ENCODE data around the gene SEMA3C. TPM values are rescaled to one million over a fixed set of nuclear protein-coding genes. Genes with fewer than 3 reads are reported as not detected.

The SEMA3C gene
- total RNA-seq, 2 donors from 2014 or later, result 36.3 to 89.3 TPM

DNA sequence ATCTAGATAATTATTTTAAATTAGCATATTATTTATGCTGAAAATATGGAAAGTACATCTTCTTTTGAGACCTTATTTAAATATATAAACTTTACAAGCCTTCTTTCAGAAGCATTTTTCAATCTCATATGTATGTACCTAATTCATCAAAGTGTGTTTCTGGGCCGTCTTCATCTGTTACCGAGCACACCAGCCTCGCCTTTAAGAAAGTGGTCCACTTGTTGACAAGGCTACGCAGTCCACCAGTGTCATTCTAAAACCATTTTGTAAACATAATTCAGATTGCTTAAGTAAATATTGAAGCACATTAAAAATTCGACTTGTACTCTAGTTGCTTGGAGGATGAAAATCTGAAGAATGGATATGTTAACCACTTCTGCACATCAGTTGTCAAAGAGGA lies 116.3 kb downstream of the SEMA3C start:
- DNase-seq (ENCODE audit: low spot score), result no peak
- intact Hi-C loops (cut with DNase I), result no loop called here

DNA sequence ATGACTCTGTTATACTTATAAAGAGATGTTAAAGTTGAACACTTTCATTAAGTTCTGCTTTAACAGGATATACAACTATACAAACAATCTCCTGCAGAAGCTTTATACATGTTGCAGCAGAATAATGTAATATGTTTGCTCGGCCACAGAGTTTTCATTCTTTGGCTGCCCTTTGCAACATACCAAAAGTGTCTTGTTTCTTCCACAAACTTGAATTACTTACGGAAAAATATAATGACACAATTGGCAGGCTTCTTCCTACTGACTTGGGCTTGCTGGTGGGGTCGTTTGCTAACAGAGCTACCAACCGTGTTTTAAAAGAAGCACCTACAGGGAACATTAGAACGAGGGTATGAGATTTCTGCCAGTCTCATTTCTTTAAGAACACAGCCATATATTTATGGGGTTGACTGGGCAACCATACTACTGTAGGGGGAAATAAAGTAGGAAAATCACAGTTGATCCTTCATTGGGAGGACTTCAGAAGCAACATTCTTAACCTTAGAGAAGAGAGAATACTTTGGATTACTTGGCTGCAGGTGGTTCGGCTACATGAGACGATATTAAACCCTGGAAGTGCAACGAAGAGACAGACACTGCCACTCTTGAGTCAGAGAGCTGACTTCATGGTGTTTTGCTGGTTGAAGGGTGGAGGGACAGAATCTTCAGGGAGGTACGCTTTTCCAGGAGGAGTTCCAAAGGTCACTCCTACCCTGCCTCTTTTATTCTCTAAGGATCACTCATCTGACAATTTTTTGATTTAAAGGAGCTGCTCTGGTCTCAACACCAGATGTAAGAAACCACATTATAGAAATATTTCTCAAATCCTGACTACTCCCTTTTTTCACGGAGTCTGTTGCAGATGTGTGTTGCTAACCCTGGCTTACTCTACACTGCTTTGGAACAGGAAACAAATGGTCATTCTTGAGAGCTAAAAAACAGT lies 123.9 kb downstream of the SEMA3C start:
- intact Hi-C loops (cut with DNase I), result no loop called here
- DNase-seq (ENCODE audit: low spot score), result no peak

DNA sequence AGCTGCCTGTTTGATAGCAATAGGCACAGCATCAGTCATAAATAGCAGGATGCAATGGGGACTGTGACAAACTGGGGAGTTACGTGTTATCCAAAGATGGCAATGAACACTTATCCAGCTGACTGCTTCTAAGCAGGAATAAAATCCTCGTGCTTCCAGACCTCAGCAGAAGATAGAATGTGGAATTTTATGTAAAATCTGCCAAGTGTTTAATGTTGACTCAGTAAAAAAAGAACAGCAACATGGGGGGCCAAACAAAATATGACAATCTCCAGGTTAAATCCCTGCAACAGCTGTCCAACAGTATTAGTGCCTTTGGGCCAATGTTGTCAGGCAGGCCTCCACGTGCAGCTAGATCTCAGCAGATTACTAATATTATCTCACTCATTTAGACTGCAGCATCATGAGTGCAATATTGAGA lies 127.3 kb downstream of the SEMA3C start:
- no peak for DNase-seq (ENCODE audit: low spot score)
- intact Hi-C loops (cut with DNase I), result no loop called here

DNA sequence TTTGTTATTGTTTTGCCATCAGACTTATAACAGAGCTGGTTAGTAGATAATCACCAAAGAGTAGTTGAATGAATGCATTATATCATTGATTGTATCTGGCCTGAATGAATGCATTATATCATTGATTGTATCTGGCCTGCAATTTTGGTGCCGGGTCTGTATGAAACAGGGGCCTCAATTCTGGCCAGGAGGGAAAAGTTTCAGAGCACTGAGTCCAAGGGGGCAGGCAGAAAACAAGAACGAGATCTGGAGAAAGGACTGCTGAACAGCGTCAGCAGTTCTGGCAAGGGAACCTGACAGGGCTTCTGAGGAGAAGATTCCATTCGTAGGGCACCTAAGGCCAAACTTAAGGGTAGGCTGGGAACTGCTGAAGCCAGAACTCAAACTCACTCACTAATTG lies 128.0 kb downstream of the SEMA3C start:
- DNase-seq (ENCODE audit: low spot score), result no peak
- intact Hi-C loops (cut with DNase I), result no loop called here

DNA sequence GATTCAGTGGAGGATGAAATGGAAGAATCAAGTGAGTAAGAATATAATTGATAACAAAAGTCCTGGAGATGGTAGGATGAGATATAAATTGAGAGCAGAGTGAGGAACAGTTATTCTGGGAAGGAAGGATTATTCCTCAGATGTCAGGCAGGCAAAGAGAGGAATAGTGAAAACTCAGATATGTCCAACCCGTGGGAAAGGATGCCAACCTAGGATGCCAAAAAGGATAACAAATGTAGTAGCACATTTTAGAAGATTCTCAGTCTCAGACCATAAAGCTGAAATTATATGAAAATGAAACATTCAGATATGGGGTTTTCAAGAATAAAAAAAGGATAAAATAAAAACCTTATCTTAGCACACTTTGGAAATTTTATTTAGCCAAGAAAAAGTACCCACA lies 131.1 kb downstream of the SEMA3C start:
- intact Hi-C loops (cut with DNase I), result loop anchor here in 1 of 2 donors (10.0 kb wide), 1 partner anchor 53 kb away; no protein-coding TSS in a partner anchor

DNA sequence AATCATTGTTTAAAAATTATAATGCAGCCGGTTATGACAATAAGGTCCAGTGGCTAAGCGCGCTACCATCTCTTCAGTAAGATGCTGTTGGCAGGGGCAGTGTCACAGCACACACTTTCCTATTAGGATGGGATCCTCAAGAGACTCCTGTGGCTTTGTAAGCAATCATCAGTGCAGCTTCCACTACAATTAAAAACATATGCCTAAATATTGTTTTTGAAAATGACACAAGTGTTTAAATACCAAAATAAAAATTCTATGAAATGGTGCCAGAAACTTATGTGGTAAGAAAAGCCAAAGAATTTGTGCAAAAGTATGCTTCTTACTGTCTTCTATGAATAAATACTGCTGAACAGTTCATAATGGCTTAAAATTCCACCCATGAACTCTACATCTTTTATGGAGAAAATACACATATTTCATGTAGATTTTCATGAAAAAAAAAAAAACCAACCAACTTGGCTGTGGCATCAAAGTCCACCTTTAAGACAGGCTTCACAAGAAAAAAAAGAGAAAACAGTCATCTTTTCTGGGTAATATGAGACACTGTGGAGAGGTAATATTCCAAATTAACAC lies 132.8 kb downstream of the SEMA3C start:
- intact Hi-C loops (cut with DNase I), result loop anchor here in 1 of 2 donors (10.0 kb wide), 1 partner anchor 51 kb away; no protein-coding TSS in a partner anchor

More for the DNA sequence above, 131.1 kb downstream of the SEMA3C start:
- DNase-seq (ENCODE audit: low spot score), result no peak

DNA sequence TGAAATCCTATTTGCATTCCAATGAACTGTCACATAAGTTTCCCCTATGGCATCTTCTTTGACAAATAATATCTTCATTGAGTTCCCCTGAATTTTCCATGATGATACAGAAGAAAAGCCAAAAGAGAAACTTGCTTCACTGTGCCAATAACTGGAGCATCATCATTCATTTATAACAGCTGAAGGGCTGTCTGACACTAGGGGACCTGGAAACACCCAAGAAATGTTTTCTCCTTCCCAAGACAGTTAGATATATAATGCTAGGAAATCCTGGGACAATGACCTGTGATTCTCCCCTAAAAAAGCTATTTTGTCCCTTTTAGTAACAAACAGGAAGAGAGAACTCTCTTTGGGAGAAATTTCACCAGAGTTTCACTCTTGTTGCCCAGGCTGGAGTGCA lies 133.6 kb downstream of the SEMA3C start:
- intact Hi-C loops (cut with DNase I), result loop anchor here in 1 of 2 donors (10.0 kb wide), 1 partner anchor 50 kb away; no protein-coding TSS in a partner anchor
- DNase-seq (ENCODE audit: low spot score), result no peak

More for the DNA sequence above, 132.8 kb downstream of the SEMA3C start:
- DNase-seq (ENCODE audit: low spot score), result no peak

DNA sequence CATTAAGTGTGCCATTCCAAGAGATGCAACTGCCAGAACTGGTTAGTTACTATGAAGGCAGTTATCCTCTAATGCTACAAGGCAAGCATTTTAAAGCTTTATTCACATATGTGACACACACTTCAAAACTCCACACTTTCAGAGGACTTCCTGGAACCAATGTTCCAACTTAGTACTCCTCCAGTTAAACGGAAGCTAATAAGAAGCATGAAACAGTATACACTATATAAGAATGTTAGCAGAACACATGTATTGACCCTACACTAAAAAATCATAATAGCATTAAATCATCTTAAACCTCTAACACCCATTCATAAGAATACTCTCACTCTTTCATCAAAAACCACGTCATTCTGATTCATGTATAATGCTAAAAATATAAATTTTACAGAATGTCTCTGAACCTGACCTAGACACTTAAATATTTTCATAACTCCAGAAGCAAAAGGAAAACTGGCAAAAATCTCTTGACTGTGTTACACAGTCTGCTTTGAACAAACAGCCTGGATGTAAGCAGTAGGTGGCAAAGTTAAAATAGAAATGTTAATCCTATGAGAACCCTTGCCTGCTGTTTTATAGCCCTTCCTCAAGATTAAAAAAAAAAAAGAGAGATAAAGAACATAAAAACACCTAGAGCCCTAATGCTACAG lies 135.0 kb downstream of the SEMA3C start:
- intact Hi-C loops (cut with DNase I), result loop anchor here in 1 of 2 donors (10.0 kb wide), 1 partner anchor 49 kb away; no protein-coding TSS in a partner anchor
- no peak for DNase-seq (ENCODE audit: low spot score)

DNA sequence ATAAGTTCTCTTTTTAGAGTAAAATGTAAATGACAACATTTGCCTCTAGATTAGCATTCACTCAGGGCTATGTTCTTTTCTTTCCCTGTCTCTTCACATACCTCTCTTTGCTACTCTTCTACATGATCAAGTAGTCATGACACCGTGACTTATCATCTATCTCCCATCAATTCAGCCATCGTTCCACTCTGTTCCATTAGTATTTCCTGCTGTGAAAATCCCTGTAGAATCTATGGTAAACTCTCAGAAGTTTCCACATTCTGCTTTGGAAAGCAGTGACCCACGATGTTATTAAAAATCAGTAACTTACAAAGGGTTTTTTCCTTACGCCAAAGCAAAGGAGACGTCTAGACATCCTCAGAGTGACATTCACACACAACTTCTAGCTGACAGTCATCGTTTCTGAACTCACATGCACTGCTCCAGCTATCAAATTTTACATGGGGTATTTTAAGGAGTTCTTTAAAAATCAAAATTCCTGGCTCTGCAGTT lies 135.6 kb downstream of the SEMA3C start:
- no peak for DNase-seq (ENCODE audit: low spot score)
- intact Hi-C loops (cut with DNase I), result loop anchor here in 1 of 2 donors (10.0 kb wide), 1 partner anchor 48 kb away; no protein-coding TSS in a partner anchor

DNA sequence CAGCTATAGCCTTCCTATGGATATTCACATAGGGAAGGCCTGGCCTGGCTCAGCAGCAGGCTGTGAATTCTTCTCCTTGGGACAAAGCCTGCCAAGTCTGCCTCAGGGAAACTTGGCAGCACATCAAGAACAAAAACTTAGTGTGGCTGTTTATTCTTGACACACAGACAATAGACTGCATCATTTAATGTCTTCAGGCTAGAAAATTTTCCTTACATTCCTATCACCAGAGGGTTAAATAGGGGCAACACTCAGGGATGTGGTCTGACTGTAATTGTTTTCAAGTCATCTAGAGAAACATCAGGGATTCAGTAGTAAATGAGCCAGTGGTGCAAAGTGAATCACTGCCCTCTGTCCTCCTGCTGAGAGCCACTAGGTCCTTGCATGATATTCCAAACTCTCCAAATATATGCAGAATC lies 137.3 kb downstream of the SEMA3C start:
- DNase-seq (ENCODE audit: low spot score), result no peak
- intact Hi-C loops (cut with DNase I), result loop anchor here in 1 of 2 donors (10.0 kb wide), 1 partner anchor 47 kb away; no protein-coding TSS in a partner anchor

DNA sequence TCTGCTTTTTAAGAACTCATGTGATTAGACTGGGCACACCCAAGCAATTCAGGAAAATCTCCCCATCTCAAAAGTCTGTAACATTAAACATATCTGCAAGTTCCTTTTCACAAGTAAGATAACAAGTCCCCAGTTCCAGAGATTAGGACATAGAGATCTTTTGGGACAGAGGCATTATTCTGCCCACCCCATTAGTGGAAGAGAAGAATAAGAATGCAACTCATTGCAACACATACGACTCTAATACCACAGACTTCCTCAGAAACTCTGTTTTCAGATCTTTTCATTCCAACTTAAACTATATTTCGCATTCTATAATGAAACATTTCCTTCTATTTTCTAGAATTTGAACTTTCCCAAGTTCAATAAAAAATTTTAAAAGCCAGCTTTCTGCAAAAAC lies 137.7 kb downstream of the SEMA3C start:
- intact Hi-C loops (cut with DNase I), result loop anchor here in 1 of 2 donors (10.0 kb wide), 1 partner anchor 46 kb away; no protein-coding TSS in a partner anchor

DNA sequence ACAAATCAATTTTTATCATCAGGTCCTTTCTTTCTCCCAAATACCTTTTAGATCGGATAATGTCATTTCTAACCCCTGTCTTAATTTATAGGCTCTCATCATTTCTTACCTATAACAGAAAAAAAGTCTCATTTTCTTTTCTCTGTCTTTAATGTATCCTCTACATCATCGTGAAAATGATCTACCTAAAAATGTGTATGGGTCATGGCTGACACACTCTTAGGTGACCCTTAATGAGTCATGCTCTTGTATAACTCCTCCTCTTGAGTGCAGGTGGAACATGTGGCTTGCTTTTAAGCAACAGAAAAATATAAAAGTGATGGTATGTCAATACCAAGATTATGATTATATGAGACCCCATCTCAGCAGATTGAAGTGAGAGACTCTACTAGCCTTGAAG lies 139.4 kb downstream of the SEMA3C start:
- intact Hi-C loops (cut with DNase I), result no loop called here
- DNase-seq (ENCODE audit: low spot score), result no peak

More for the DNA sequence above, 137.7 kb downstream of the SEMA3C start:
- DNase-seq (ENCODE audit: low spot score), result no peak

DNA sequence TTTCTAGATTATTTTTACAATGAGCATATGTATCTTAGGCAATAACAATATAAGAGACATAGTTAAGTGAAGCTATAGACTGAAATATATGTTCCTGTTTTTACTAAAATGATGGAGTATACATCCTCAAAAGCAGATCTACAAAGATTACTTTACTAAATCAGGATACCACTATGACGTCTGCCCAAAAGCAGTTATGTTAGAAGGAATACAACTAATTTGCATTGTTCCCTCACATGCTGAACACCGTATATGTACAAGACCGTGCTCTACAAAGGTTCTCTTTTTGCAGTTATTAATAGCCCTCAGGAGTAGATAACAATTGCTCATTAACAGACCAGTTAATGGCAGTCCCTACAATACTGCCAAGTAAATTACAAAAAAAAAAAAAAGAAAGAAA lies 143.0 kb downstream of the SEMA3C start:
- DNase-seq (ENCODE audit: low spot score), result no peak
- intact Hi-C loops (cut with DNase I), result no loop called here

DNA sequence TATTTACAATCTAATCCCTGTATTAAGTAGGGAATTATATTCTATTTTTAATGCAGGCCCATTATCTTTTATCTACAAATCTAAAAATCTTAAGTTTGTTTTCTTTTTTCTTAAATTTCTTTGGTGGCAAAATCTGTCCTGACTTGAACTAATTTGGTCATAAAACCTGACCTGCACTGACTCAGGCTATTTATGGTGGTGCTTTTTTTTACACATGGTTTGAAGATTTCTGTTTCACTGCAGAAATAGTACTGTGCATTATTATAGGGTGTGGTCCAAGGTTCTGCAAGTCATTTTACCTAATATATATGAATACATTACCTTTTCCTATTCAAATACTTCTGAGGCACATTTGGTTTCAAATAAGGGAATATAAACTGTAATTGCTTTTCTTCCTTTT lies 143.4 kb downstream of the SEMA3C start:
- intact Hi-C loops (cut with DNase I), result no loop called here
- DNase-seq (ENCODE audit: low spot score), result no peak

DNA sequence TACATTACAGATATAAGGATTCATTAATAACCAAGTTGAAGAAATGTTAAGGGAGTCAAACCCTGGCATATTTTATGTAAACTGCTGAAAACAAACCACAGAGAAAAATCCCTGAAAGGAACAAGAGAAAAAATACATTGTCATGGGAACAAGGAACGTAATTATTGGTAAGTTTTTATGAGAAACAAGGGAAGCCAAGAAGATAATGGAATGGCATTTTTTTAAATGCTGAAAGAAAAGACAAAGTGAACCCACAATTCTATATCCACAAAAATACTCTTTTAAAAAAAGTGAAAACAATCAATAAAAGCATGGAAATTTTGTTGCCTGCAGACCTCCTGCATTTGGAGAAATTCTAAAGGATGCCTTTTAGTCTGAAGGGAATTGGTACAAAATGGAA lies 144.0 kb downstream of the SEMA3C start:
- DNase-seq (ENCODE audit: low spot score), result no peak
- intact Hi-C loops (cut with DNase I), result no loop called here

DNA sequence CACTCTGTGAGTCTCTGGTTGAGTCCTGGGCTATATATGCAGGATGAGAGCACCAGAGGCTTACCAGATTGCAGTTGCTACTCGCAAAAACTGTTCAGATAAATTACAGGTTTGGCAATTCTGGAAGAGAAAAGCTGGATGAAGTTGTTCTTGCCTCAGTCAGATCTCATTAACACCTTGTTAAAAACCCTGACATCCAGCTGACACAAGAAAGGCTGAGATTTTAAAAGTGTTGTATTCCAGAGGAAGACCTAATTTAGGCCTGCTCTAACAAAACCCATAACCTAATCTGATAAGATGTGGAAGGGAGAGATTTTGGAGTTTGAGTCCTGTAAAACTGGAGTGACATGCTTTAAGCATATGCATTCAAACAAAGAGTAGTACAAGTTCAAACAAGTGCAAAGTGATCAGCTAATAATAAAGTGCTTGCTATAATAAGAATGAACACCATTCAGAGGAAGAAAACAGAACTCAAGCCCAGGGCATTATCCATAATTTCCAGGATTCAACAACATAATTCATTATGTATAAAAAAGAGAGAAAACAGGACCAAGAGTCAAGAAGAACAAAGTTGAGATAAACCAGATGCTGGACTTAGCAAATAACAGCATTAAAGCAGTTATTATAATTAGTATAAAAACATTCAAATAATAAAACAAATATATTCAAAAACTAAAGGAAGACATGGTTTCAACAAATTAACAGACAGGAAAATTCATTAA lies 144.9 kb downstream of the SEMA3C start:
- intact Hi-C loops (cut with DNase I), result no loop called here
- no peak for DNase-seq (ENCODE audit: low spot score)

DNA sequence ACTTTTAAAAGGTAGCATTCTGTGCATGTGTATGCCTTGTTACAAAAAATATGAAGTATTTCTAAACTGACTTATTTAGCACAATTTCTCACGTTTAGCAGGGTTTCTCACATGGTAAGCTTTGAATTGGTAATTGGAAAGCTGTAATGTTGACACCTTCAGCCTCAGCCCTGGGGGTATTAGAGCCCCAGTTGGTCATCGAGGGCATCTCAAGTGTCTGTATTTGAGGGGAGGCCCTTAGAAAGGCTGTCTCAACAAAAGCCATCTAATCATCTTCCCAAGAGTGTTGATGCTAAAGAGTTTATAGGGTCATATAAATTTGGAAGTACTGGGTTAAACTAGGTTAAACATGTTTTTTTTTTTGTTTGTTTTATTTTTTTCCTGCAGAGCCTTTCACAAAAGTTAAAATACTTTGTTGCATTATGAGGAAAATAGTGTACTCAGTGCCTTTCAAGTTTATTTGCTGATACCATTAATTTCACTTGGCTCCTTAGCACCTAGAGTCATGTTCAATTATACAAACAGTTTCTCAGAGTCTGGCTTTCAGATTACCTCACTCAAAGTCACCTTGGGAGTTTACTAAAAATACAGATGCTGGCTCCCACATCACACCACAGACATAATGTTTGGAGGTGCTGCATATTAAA lies 146.4 kb downstream of the SEMA3C start:
- intact Hi-C loops (cut with DNase I), result no loop called here
- no peak for DNase-seq (ENCODE audit: low spot score)

DNA sequence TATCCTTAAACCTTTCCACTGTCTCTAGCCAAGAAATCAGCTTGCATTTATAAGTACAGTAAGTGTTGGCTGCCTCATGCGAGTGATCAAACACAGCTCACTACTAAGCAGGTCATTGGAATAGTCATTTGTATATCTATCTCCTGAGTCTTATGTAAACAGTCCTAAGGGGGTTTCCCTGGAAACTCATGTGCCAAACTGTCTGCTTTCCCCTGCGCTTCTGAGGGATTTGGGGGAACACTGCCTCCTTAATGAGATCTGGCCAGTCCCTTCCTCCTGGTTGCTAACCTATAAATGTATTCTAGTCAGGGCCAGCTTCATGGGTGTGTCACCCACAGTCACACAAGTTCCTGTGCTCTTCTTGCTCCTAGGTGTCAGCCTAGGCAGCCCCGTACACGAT lies 147.3 kb downstream of the SEMA3C start:
- DNase-seq (ENCODE audit: low spot score), result no peak
- intact Hi-C loops (cut with DNase I), result no loop called here

Data from posterior vena cava (tissue), 2 donors.